ENCODE measurements around the gene ARMC12.

GRCh38 chr6:35707714-35708407 is 29.0 kb upstream of the ARMC12 start:
- TF ChIP-seq MAX (IDR thresholded peaks at IDR 0.05; ENCODE audit: low read depth, low read length) (no peak), GABPA (IDR thresholded peaks at IDR 0.05; ENCODE audit: low read depth) (no peak), ZNF24 (IDR thresholded peaks at IDR 0.05) (no peak), CEBPB (IDR thresholded peaks at IDR 0.05; ENCODE audit: borderline replicate concordance in 1 of 2, low read depth in 2 of 2, low read length in 2 of 2) (no peak), HDAC6 (IDR thresholded peaks at IDR 0.05; ENCODE audit: unreplicated experiment) (no peak)

Measured in GM12878 (cell line).